ENCODE data around the gene ZBED3. TPM values are rescaled to one million over a fixed set of nuclear protein-coding genes. Genes with fewer than 3 reads are reported as not detected.
"Not testable (repeated sequence)": the region's sequence is repeated elsewhere in the genome, so short reads cannot be mapped to it uniquely, and the experiment has no call there.

The ZBED3 gene
- total RNA-seq, 2 experiments from 2014 or later = 0.45 to 0.85 TPM

GRCh38 chr5:77101298-77101697, 14.2 kb upstream of the ZBED3 start:
- Mint-ChIP-seq H3K4me3 (no peak overlapping the region), H3K27ac (no peak overlapping the region), H3K9me3 (peaks cover 3% of the 10 kb centered on the region), H3K27me3 (peaks cover 4% of the 10 kb centered on the region), H3K4me1 (no peaks in the 10 kb centered on the region), H3K36me3 (ENCODE audit: low read depth) (no peaks in the 10 kb centered on the region)
- CTCF ChIA-PET = no interaction called here
- no peak for DNase-seq
- POLR2A ChIA-PET = interaction anchor here (0.8 kb wide), 1 partner anchor 55 kb away, joined by 3 read pairs; no protein-coding TSS in a partner anchor

- H3K9me3 Mint-ChIP-seq = no peaks in the 10 kb centered on the region
- POLR2A ChIA-PET = no interaction called here
- H3K27ac Mint-ChIP-seq = no peak overlapping the region
- no peak overlapping the region for H3K4me3 Mint-ChIP-seq
- H3K27me3 Mint-ChIP-seq = peaks cover 11% of the 10 kb centered on the region
- no peaks in the 10 kb centered on the region for H3K36me3 Mint-ChIP-seq (ENCODE audit: low read depth)
- CTCF ChIA-PET = no interaction called here
- DNase-seq = no peak
- H3K4me1 Mint-ChIP-seq = no peaks in the 10 kb centered on the region
Observed at GRCh38 chr5:77095189-77095588, 8.1 kb upstream of the ZBED3 start.

- CTCF ChIA-PET = interaction anchor here (5.5 kb wide), 1 partner anchor 10 kb away, joined by 26 read pairs; no protein-coding TSS in a partner anchor
- POLR2A ChIA-PET = interaction anchor here (1.6 kb wide), 1 partner anchor 11 kb away, joined by 5 read pairs; no protein-coding TSS in a partner anchor
- H3K27ac Mint-ChIP-seq = no peak overlapping the region
- H3K4me1 Mint-ChIP-seq = peaks cover 13% of the 10 kb centered on the region
- DNase-seq = no peak
- no peaks in the 10 kb centered on the region for H3K9me3 Mint-ChIP-seq
- H3K4me3 Mint-ChIP-seq = peak overlapping the region; percentile 75
- H3K27me3 Mint-ChIP-seq = peaks cover 8% of the 10 kb centered on the region
- H3K36me3 Mint-ChIP-seq (ENCODE audit: low read depth) = no peaks in the 10 kb centered on the region
Observed at GRCh38 chr5:77087484-77088261, 588 bp upstream of the ZBED3 start.

GRCh38 chr5:77086368-77086688, 757 bp downstream of the ZBED3 start:
- Mint-ChIP-seq H3K4me1 (peaks cover 13% of the 10 kb centered on the region), H3K9me3 (no peaks in the 10 kb centered on the region), H3K27me3 (peaks cover 8% of the 10 kb centered on the region), H3K4me3 (peak overlapping the region; percentile 75), H3K36me3 (ENCODE audit: low read depth) (no peaks in the 10 kb centered on the region), H3K27ac (no peak overlapping the region)
- DNase-seq = no peak
- ChIA-PET CTCF (interaction anchor here (0.8 to 5.5 kb wide), 4 partner anchors 9 to 312 kb away, joined by 3 to 26 read pairs (median 3); no protein-coding TSS in a partner anchor), POLR2A (interaction anchor here (1.6 kb wide), 1 partner anchor 9 kb away, joined by 5 read pairs; no protein-coding TSS in a partner anchor)

GRCh38 chr5:77083088-77083487, 4.0 kb downstream of the ZBED3 start:
- no peaks in the 10 kb centered on the region for H3K36me3 Mint-ChIP-seq (ENCODE audit: low read depth)
- DNase-seq = no peak
- no peaks in the 10 kb centered on the region for H3K9me3 Mint-ChIP-seq
- ChIA-PET CTCF (no interaction called here), POLR2A (no interaction called here)
- peaks cover 13% of the 10 kb centered on the region for H3K4me1 Mint-ChIP-seq
- no peak overlapping the region for H3K27ac Mint-ChIP-seq
- no peak overlapping the region for H3K4me3 Mint-ChIP-seq
- H3K27me3 Mint-ChIP-seq = peaks cover 3% of the 10 kb centered on the region

- Mint-ChIP-seq H3K27me3 (peaks cover 1% of the 10 kb centered on the region), H3K36me3 (ENCODE audit: low read depth) (no peaks in the 10 kb centered on the region), H3K4me1 (peaks cover 8% of the 10 kb centered on the region), H3K9me3 (no peaks in the 10 kb centered on the region), H3K4me3 (no peak overlapping the region), H3K27ac (no peak overlapping the region)
- POLR2A ChIA-PET = no interaction called here
- DNase-seq = no peak
- CTCF ChIA-PET = interaction anchor here (0.7 kb wide), 1 partner anchor 20 kb away, joined by 3 read pairs; no protein-coding TSS in a partner anchor
Observed at GRCh38 chr5:77082280-77082679, 4.8 kb downstream of the ZBED3 start.

GRCh38 chr5:77080905-77081304, 6.2 kb downstream of the ZBED3 start:
- DNase-seq = no peak
- H3K9me3 Mint-ChIP-seq = no peaks in the 10 kb centered on the region
- H3K4me3 Mint-ChIP-seq = no peak overlapping the region
- POLR2A ChIA-PET = no interaction called here
- peaks cover 1% of the 10 kb centered on the region for H3K27me3 Mint-ChIP-seq
- H3K4me1 Mint-ChIP-seq = peaks cover 5% of the 10 kb centered on the region
- no peak overlapping the region for H3K27ac Mint-ChIP-seq
- H3K36me3 Mint-ChIP-seq (ENCODE audit: low read depth) = peaks cover 3% of the 10 kb centered on the region
- CTCF ChIA-PET = no interaction called here

- H3K4me3 Mint-ChIP-seq; H3K27me3 Mint-ChIP-seq; DNase-seq; CTCF ChIA-PET; H3K36me3 Mint-ChIP-seq (ENCODE audit: low read depth); POLR2A ChIA-PET; H3K4me1 Mint-ChIP-seq; H3K27ac Mint-ChIP-seq; H3K9me3 Mint-ChIP-seq: not testable (repeated sequence)
Observed at GRCh38 chr5:77080479-77080878, 6.6 kb downstream of the ZBED3 start.

GRCh38 chr5:77077829-77078176, 9.3 kb downstream of the ZBED3 start:
- no peak for DNase-seq
- ChIA-PET POLR2A (interaction anchor here (1.7 kb wide), 1 partner anchor 9 kb away, joined by 5 read pairs; the partner anchor contains the start of gene ZBED3), CTCF (interaction anchor here (1.0 to 3.4 kb wide), 16 partner anchors 8 to 415 kb away, joined by 3 to 38 read pairs (median 6); partner anchors contain the start of genes AGGF1, WDR41 and ZBED3)
- no peaks in the 10 kb centered on the region for H3K9me3 Mint-ChIP-seq
- H3K4me1 Mint-ChIP-seq = peaks cover 5% of the 10 kb centered on the region
- H3K27ac Mint-ChIP-seq = no peak overlapping the region
- no peaks in the 10 kb centered on the region for H3K27me3 Mint-ChIP-seq
- peaks cover 3% of the 10 kb centered on the region for H3K36me3 Mint-ChIP-seq (ENCODE audit: low read depth)
- H3K4me3 Mint-ChIP-seq = peak overlapping the region; percentile 44

GRCh38 chr5:77076961-77077828, 9.9 kb downstream of the ZBED3 start:
- H3K27ac Mint-ChIP-seq = no peak overlapping the region
- peaks cover 5% of the 10 kb centered on the region for H3K4me1 Mint-ChIP-seq
- POLR2A ChIA-PET = interaction anchor here (0.6 to 1.7 kb wide), 3 partner anchors 10 to 157 kb away, joined by 3 to 5 read pairs (median 3); partner anchors contain the start of gene ZBED3
- DNase-seq = peak; percentile 59
- H3K27me3 Mint-ChIP-seq = no peaks in the 10 kb centered on the region
- H3K4me3 Mint-ChIP-seq = peak overlapping the region; percentile 44
- peaks cover 3% of the 10 kb centered on the region for H3K36me3 Mint-ChIP-seq (ENCODE audit: low read depth)
- CTCF ChIA-PET = interaction anchor here (0.7 to 3.4 kb wide), 21 partner anchors 8 to 416 kb away, joined by 3 to 38 read pairs (median 5); partner anchors contain the start of genes AGGF1, WDR41 and ZBED3
- no peaks in the 10 kb centered on the region for H3K9me3 Mint-ChIP-seq

GRCh38 chr5:77074745-77075144, 12.3 kb downstream of the ZBED3 start:
- ChIA-PET POLR2A (no interaction called here), CTCF (interaction anchor here (0.8 to 1.2 kb wide), 2 partner anchors 11 to 22 kb away, joined by 3 read pairs; no protein-coding TSS in a partner anchor)
- no peak overlapping the region for H3K27ac Mint-ChIP-seq
- H3K36me3 Mint-ChIP-seq (ENCODE audit: low read depth) = peaks cover 7% of the 10 kb centered on the region
- no peaks in the 10 kb centered on the region for H3K9me3 Mint-ChIP-seq
- H3K4me3 Mint-ChIP-seq = no peak overlapping the region
- no peaks in the 10 kb centered on the region for H3K27me3 Mint-ChIP-seq
- no peak for DNase-seq
- H3K4me1 Mint-ChIP-seq = peaks cover 5% of the 10 kb centered on the region

- Mint-ChIP-seq H3K4me1 (peaks cover 5% of the 10 kb centered on the region), H3K36me3 (ENCODE audit: low read depth) (peaks cover 16% of the 10 kb centered on the region), H3K4me3 (no peak overlapping the region), H3K27me3 (no peaks in the 10 kb centered on the region), H3K9me3 (no peaks in the 10 kb centered on the region), H3K27ac (no peak overlapping the region)
- no peak for DNase-seq
- POLR2A ChIA-PET = no interaction called here
- CTCF ChIA-PET = no interaction called here
Observed at GRCh38 chr5:77073667-77074066, 13.4 kb downstream of the ZBED3 start.

GRCh38 chr5:77066823-77067442, 20.2 kb downstream of the ZBED3 start:
- H3K4me1 Mint-ChIP-seq = peaks cover 15% of the 10 kb centered on the region
- H3K4me3 Mint-ChIP-seq = no peak overlapping the region
- no peaks in the 10 kb centered on the region for H3K27me3 Mint-ChIP-seq
- no peaks in the 10 kb centered on the region for H3K9me3 Mint-ChIP-seq
- ChIA-PET CTCF (interaction anchor here (2.5 kb wide), 1 partner anchor 11 kb away, joined by 14 read pairs; no protein-coding TSS in a partner anchor), POLR2A (no interaction called here)
- no peak overlapping the region for H3K27ac Mint-ChIP-seq
- DNase-seq = no peak
- peaks cover 49% of the 10 kb centered on the region for H3K36me3 Mint-ChIP-seq (ENCODE audit: low read depth)

Data from activated CD4-positive, alpha-beta memory T cell treated with anti-CD3 and anti-CD28 coated beads, Interleukin-2, amount 10 ng/mL, durations not matched to agents 7 days and 5 days (primary cell).